Suprapubic skin (tissue), 4 donors: ENCODE data around the gene IGFBP7. TPM values are rescaled to one million over a fixed set of nuclear protein-coding genes. Genes with fewer than 3 reads are reported as not detected.

Experiments used
- DNase-seq, 2 donors: peaks; one replicate each; pipeline ENCODE4 v3.0.0-alpha.2; 2019; ENCODE audit warnings: low spot score in 2 of 2
- H3K27ac ChIP-seq: fragments of 200-600 bp; sonication (generic); one replicate; pipeline ENCODE4 v1.5.1; 2019
- H3K27me3 ChIP-seq: fragments of 200-600 bp; sonication (generic); one replicate; pipeline ENCODE4 v1.5.1; 2019
- H3K36me3 ChIP-seq: fragments of 200-600 bp; sonication (generic); one replicate; pipeline ENCODE4 v1.5.1; 2019
- H3K4me1 ChIP-seq: fragments of 200-600 bp; sonication (generic); one replicate; pipeline ENCODE4 v1.5.1; 2019
- H3K4me3 ChIP-seq: fragments of 200-600 bp; sonication (generic); one replicate; pipeline ENCODE4 v1.5.1; 2019; ENCODE audit warnings: mild to moderate bottlenecking
- H3K9me3 ChIP-seq: fragments of 200-600 bp; sonication (generic); one replicate; pipeline ENCODE4 v1.5.1; 2019
- CTCF ChIP-seq, 2 donors: fragments of 200-600 bp in 1 of 2; fragments of 450-650 bp in 1 of 2; sonication (generic) in 1 of 2; IDR thresholded peaks; one replicate each; pipeline ENCODE4 v1.5.1; 2016 to 2019; ENCODE audit warnings: antibody characterized with exemption in 2 of 2, mild to moderate bottlenecking in 1 of 2, moderate library complexity in 1 of 2
- EP300 ChIP-seq: sonication (generic); formaldehyde crosslinking; IDR thresholded peaks from one replicate; pipeline ENCODE4 v1.6.1; 2017; ENCODE audit warnings: antibody characterized with exemption
- POLR2A ChIP-seq, 2 donors: fragments of 450-650 bp; IDR thresholded peaks; one replicate each; pipeline ENCODE4 v1.6.1; 2017; ENCODE audit warnings: antibody characterized with exemption in 2 of 2, mild to moderate bottlenecking in 2 of 2, moderate library complexity in 2 of 2
- POLR2AphosphoS5 ChIP-seq, 3 donors: sonication (generic); formaldehyde crosslinking; IDR thresholded peaks; one replicate each; pipeline ENCODE4 v1.6.1; 2017; ENCODE audit warnings: antibody characterized with exemption in 3 of 3
- WGBS: methylation state at CpG from one replicate; pipeline ENCODE4 v1.1.5; 2018; 5-methylcytosine and 5-hydroxymethylcytosine counted together
- total RNA-seq, 4 donors: library from RNA; depleted of rRNA; stranded (reverse); fragments of >200 nt; gene quantifications; one replicate each; pipeline ENCODE4 v1.1.0, GENCODE V29; 2016

IGFBP7 gene, protein sequence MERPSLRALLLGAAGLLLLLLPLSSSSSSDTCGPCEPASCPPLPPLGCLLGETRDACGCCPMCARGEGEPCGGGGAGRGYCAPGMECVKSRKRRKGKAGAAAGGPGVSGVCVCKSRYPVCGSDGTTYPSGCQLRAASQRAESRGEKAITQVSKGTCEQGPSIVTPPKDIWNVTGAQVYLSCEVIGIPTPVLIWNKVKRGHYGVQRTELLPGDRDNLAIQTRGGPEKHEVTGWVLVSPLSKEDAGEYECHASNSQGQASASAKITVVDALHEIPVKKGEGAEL
- 100 to 1,000 TPM in 3 of 4 donors, 10 to 100 TPM in 1; 85.3 to 152 (median 125) TPM for total RNA-seq

GRCh38 chr4:57109847-57110639 lies at the start of gene IGFBP7:
IGFBP7 (minus strand) TSS chr4:57110385; CDS start chr4:57110351, 34 bp downstream.
- no peaks in the 10 kb centered on the region for H3K9me3 ChIP-seq
- no peaks in the 10 kb centered on the region for H3K36me3 ChIP-seq
- peaks cover 20% of the 10 kb centered on the region for H3K4me1 ChIP-seq
- DNase-seq: peak in 1 of 2 donors; percentile 65
- under 1% methylated on average over 43 of the region's 101 CpGs for WGBS
- H3K4me3 ChIP-seq: peak within 1 kb of the TSS; percentile 70
- TF ChIP-seq POLR2AphosphoS5 (IDR thresholded peaks at IDR 0.05) (no peak), POLR2A (IDR thresholded peaks at IDR 0.05) (peak in 1 of 2 donors; percentile 59)
- peak within 1 kb of the TSS; percentile 94 for H3K27ac ChIP-seq
- H3K27me3 ChIP-seq: no peaks in the 10 kb centered on the region

DNA sequence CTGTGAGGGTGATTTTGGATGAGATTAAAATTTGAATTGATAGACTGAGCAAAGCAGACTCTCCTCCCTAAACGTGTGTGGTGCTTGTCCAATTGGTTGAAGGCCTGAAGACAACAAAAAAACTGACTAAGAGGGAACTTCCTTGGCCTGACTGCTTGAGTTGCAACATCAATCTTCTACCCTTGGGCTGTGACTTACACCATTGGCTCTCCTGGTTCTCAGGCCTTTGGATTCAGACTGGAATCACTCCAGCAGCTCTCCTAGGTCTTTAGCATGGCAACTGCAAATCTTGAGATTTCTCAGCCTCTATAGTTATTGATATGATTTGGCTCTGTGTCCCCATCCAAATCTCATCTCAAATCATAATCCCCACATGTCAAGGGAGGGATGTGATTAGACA lies 49.7 kb upstream of the IGFBP7 start:
- TF ChIP-seq CTCF (IDR thresholded peaks at IDR 0.05) (no peak), EP300 (no peak), POLR2A (IDR thresholded peaks at IDR 0.05) (no peak), POLR2AphosphoS5 (IDR thresholded peaks at IDR 0.05) (no peak)
- no peaks in the 10 kb centered on the region for H3K27me3 ChIP-seq
- 50% methylated on average over 1 of the region's 1 CpG for WGBS
- H3K36me3 ChIP-seq: no peaks in the 10 kb centered on the region
- no peak overlapping the region for H3K4me3 ChIP-seq
- no peak for DNase-seq
- peaks cover 11% of the 10 kb centered on the region for H3K4me1 ChIP-seq
- H3K9me3 ChIP-seq: no peaks in the 10 kb centered on the region
- no peak overlapping the region for H3K27ac ChIP-seq

DNA sequence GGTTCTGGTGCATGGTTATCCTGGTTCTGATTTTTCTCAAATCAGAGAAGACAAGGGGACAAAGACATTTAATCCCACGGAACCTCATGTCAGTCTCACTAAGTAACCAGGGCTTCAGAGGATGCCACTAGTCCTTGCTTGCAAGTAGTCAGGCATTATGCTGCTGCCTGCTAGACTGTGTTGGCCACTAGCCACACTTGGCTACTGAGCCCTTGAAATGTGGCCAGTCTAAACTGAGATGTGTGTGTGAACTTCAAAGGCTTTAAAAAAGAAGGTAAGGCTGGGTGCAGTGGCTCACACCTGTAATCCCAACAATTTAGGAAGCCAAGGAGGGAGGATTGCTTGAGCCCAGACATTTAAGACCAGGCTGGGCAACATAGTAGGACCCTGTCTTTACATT lies 48.6 kb upstream of the IGFBP7 start:
- Histone ChIP-seq H3K4me3 (no peak overlapping the region), H3K36me3 (no peaks in the 10 kb centered on the region), H3K4me1 (peaks cover 6% of the 10 kb centered on the region), H3K9me3 (no peaks in the 10 kb centered on the region), H3K27me3 (peaks cover 2% of the 10 kb centered on the region), H3K27ac (no peak overlapping the region)
- DNase-seq: no peak
- TF ChIP-seq EP300 (no peak), CTCF (IDR thresholded peaks at IDR 0.05) (no peak), POLR2A (IDR thresholded peaks at IDR 0.05) (no peak), POLR2AphosphoS5 (IDR thresholded peaks at IDR 0.05) (no peak)
- WGBS: 50% methylated on average over 1 of the region's 1 CpG

DNA sequence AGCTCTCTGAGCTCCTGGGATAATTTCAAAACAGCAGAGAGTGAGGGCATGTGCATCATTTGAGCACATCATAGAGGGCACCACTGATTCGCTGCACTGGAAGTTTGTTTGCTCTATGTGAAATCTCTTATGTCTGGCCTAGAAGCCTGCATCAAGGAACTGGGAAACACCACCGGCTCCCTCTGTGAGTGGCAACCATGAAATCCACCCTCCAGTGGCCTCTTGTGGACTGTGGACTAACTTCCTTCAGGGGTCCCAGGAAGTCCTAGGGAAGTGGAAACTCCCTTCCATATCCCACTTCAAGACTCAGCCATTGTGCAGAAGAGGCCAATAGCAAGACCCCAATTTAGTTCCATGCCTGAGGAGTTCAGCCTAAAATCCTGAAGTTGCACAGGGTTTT lies 48.0 kb upstream of the IGFBP7 start:
- H3K27me3 ChIP-seq: peaks cover 2% of the 10 kb centered on the region
- DNase-seq: no peak
- H3K36me3 ChIP-seq: no peaks in the 10 kb centered on the region
- H3K4me1 ChIP-seq: peaks cover 2% of the 10 kb centered on the region
- H3K9me3 ChIP-seq: no peaks in the 10 kb centered on the region
- TF ChIP-seq CTCF (IDR thresholded peaks at IDR 0.05): no peak
- TF ChIP-seq POLR2A (IDR thresholded peaks at IDR 0.05): no peak
- no peak for TF ChIP-seq POLR2AphosphoS5 (IDR thresholded peaks at IDR 0.05)
- no peak for TF ChIP-seq EP300
- H3K27ac ChIP-seq: no peak overlapping the region
- WGBS: 94% methylated on average over 2 of the region's 2 CpGs
- H3K4me3 ChIP-seq: no peak overlapping the region

GRCh38 chr4:57157596-57158137 lies 47.5 kb upstream of the IGFBP7 start:
- TF ChIP-seq POLR2AphosphoS5 (IDR thresholded peaks at IDR 0.05): no peak
- TF ChIP-seq EP300: no peak
- no peak for TF ChIP-seq CTCF (IDR thresholded peaks at IDR 0.05)
- no peak for TF ChIP-seq POLR2A (IDR thresholded peaks at IDR 0.05)
- Histone ChIP-seq H3K36me3 (no peaks in the 10 kb centered on the region), H3K4me3 (no peak overlapping the region), H3K9me3 (no peaks in the 10 kb centered on the region), H3K4me1 (no peaks in the 10 kb centered on the region), H3K27ac (no peak overlapping the region), H3K27me3 (peaks cover 2% of the 10 kb centered on the region)
- 76% methylated on average over 8 of the region's 8 CpGs for WGBS
- DNase-seq: no peak
